Chondrocyte (in vitro differentiated cells): ENCODE measurements around the gene CNDP2. TPM values are rescaled to one million over a fixed set of nuclear protein-coding genes. Genes with fewer than 3 reads are reported as not detected.

Source experiments
- DNase-seq: peaks from one replicate; pipeline ENCODE4 v3.0.0; 2021; ENCODE audit warnings: mixed read lengths, low spot score
- H3K27ac Mint-ChIP-seq: one replicate; pipeline ENCODE4 v1.8.0; 2021; ENCODE audit warnings: mild to moderate bottlenecking, moderate library complexity, mixed read lengths; ENCODE audit not compliant: unreplicated experiment
- H3K27me3 Mint-ChIP-seq: 2 replicates; pipeline ENCODE4 v1.8.0; 2021; ENCODE audit warnings: low read depth, mixed read lengths
- H3K36me3 Mint-ChIP-seq: 2 replicates; pipeline ENCODE4 v1.8.0; 2021; ENCODE audit warnings: low read depth, mixed read lengths
- H3K4me1 Mint-ChIP-seq: 2 replicates; pipeline ENCODE4 v1.8.0; 2021; ENCODE audit warnings: low read depth, mild to moderate bottlenecking, mixed read lengths
- H3K4me3 Mint-ChIP-seq: one replicate; pipeline ENCODE4 v1.8.0; 2021; ENCODE audit warnings: mild to moderate bottlenecking, moderate library complexity, mixed read lengths; ENCODE audit not compliant: unreplicated experiment
- H3K9me3 Mint-ChIP-seq: 2 replicates; pipeline ENCODE4 v1.8.0; 2021; ENCODE audit warnings: low read depth, mixed read lengths
- CTCF ChIP-seq: fragments of 200-600 bp; sonication (generic); IDR thresholded peaks from 2 replicates; pipeline ENCODE4 v1.5.0; 2021; ENCODE audit warnings: antibody characterized with exemption, mild to moderate bottlenecking, moderate library complexity
- total RNA-seq: library from RNA; stranded (reverse); gene quantifications from 3 replicates; pipeline ENCODE4 v1.2.1, GENCODE V29; 2021

CNDP2 gene
- total RNA-seq, 1 donor from 2014 or later: 58.6 TPM

- peaks cover 31% of the 10 kb centered on the region for H3K36me3 Mint-ChIP-seq
- H3K4me3 Mint-ChIP-seq: no peak overlapping the region
- no peaks in the 10 kb centered on the region for H3K27me3 Mint-ChIP-seq
- DNase-seq: no peak
- H3K4me1 Mint-ChIP-seq: no peaks in the 10 kb centered on the region
- no peaks in the 10 kb centered on the region for H3K9me3 Mint-ChIP-seq
- H3K27ac Mint-ChIP-seq: no peak overlapping the region
- TF ChIP-seq CTCF: no peak
These were observed 17.7 kb downstream of the CNDP2 start for GRCh38 chr18:74513883-74514205.

GRCh38 chr18:74514860-74515495, 18.8 kb downstream of the CNDP2 start:
- H3K36me3 Mint-ChIP-seq: peaks cover 37% of the 10 kb centered on the region
- DNase-seq: no peak
- no peak overlapping the region for H3K4me3 Mint-ChIP-seq
- no peaks in the 10 kb centered on the region for H3K9me3 Mint-ChIP-seq
- no peaks in the 10 kb centered on the region for H3K4me1 Mint-ChIP-seq
- no peak overlapping the region for H3K27ac Mint-ChIP-seq
- TF ChIP-seq CTCF: no peak
- H3K27me3 Mint-ChIP-seq: no peaks in the 10 kb centered on the region

- H3K9me3 Mint-ChIP-seq: no peaks in the 10 kb centered on the region
These were observed 19.6 kb downstream of the CNDP2 start for GRCh38 chr18:74515620-74516231.

GRCh38 chr18:74516271-74517235, 20.4 kb downstream of the CNDP2 start:
- no peak for TF ChIP-seq CTCF
- Mint-ChIP-seq H3K4me3 (no peak overlapping the region), H3K27me3 (no peaks in the 10 kb centered on the region), H3K9me3 (no peaks in the 10 kb centered on the region), H3K4me1 (no peaks in the 10 kb centered on the region), H3K27ac (no peak overlapping the region), H3K36me3 (peaks cover 45% of the 10 kb centered on the region)
- no peak for DNase-seq

More at GRCh38 chr18:74515620-74516231, 19.6 kb downstream of the CNDP2 start:
- Mint-ChIP-seq H3K27me3 (no peaks in the 10 kb centered on the region), H3K27ac (no peak overlapping the region), H3K4me1 (no peaks in the 10 kb centered on the region), H3K36me3 (peaks cover 40% of the 10 kb centered on the region), H3K4me3 (no peak overlapping the region)
- DNase-seq: no peak
- TF ChIP-seq CTCF: no peak

- Mint-ChIP-seq H3K4me1 (no peaks in the 10 kb centered on the region), H3K27me3 (no peaks in the 10 kb centered on the region), H3K36me3 (peaks cover 48% of the 10 kb centered on the region), H3K9me3 (no peaks in the 10 kb centered on the region), H3K27ac (no peak overlapping the region), H3K4me3 (no peak overlapping the region)
- TF ChIP-seq CTCF: no peak
- DNase-seq: peak; percentile 65
These were observed 21.1 kb downstream of the CNDP2 start for GRCh38 chr18:74517236-74517630.
